Subcutaneous adipose tissue (tissue), 4 donors: ENCODE measurements around the gene ZHX3. TPM values are rescaled to one million over a fixed set of nuclear protein-coding genes. Genes with fewer than 3 reads are reported as not detected.

Experiments
- total RNA-seq, 4 donors: library from RNA; depleted of rRNA; stranded (reverse); fragments of >200 nt; gene quantifications; one replicate each; pipeline ENCODE4 v1.1.0, GENCODE V29; 2016
- TF ChIP-seq, protein P1 (sequence below): fragments of 450-650 bp; IDR thresholded peaks from one replicate; pipeline ENCODE4 v1.5.1; 2016; ENCODE audit warnings: low read depth, mild to moderate bottlenecking, control low read depth, antibody characterized with exemption, moderate library complexity

The ZHX3 gene
- total RNA-seq, 4 donors from 2014 or later: 31.0 to 50.9 (median 37.9) TPM

DNA sequence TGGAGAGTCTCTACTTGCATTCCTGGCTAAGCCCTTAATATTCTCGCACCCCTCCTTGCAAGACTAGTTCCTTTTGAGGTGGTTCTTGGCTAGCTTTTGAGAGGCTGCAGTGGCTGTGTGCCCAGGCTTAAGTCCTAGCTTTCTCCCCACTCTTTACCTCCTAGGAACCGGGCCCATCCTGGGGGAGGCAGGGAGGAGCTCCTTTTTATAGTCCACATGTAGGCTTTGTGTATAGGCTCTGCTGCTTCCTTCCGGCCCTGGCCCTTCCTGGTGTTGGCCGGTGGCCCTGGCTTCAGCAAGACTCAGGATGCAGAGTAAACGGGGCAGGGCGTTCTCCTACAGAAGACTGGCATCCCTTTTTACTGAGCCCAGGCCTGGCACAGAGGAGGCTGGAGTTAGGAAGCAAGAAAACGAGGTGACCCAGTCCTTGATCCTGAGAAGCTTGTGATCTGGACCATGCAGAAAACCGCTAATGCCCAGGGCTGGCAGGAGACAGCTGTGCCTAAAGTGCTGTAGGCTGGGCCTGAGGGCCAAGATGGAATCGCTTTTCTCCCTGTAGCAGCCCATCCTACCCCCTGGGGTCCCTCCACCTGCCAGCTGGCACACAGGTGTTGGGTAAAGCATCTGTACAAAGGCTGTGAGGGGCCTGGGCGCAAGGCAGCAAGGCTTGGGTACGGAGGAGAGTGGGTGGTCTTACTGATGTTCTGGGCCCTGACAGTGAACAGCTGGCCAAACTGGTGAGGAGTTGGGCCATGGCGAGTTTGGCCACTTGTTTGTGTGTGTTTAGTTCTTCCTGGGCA is 171.5 kb downstream of the ZHX3 start:
- TF ChIP-seq, protein P1, sequence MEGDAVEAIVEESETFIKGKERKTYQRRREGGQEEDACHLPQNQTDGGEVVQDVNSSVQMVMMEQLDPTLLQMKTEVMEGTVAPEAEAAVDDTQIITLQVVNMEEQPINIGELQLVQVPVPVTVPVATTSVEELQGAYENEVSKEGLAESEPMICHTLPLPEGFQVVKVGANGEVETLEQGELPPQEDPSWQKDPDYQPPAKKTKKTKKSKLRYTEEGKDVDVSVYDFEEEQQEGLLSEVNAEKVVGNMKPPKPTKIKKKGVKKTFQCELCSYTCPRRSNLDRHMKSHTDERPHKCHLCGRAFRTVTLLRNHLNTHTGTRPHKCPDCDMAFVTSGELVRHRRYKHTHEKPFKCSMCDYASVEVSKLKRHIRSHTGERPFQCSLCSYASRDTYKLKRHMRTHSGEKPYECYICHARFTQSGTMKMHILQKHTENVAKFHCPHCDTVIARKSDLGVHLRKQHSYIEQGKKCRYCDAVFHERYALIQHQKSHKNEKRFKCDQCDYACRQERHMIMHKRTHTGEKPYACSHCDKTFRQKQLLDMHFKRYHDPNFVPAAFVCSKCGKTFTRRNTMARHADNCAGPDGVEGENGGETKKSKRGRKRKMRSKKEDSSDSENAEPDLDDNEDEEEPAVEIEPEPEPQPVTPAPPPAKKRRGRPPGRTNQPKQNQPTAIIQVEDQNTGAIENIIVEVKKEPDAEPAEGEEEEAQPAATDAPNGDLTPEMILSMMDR: no peak

- TF ChIP-seq, protein P1: no peak
Observed at GRCh38 chr20:41145317-41145716, 172.2 kb downstream of the ZHX3 start.

GRCh38 chr20:41143354-41143753 is 174.2 kb downstream of the ZHX3 start:
- TF ChIP-seq, protein P1: no peak

- TF ChIP-seq, protein P1: no peak
Observed at GRCh38 chr20:41142919-41143318, 174.6 kb downstream of the ZHX3 start.

- TF ChIP-seq, protein P1: no peak
Observed at GRCh38 chr20:41142245-41142644, 175.3 kb downstream of the ZHX3 start.

GRCh38 chr20:41141153-41141815 is 176.2 kb downstream of the ZHX3 start:
- TF ChIP-seq, protein P1: no peak
